HFFc6 (cell line): ENCODE results near the gene EDEM1. TPM values are rescaled to one million over a fixed set of nuclear protein-coding genes. Genes with fewer than 3 reads are reported as not detected.
"Not testable (repeated sequence)": the region's sequence is repeated elsewhere in the genome, so short reads cannot be mapped to it uniquely, and the experiment has no call there.

Experiments used
- DNase-seq: peaks from one replicate; pipeline ENCODE4 v3.0.0-alpha.2; 2018
- H3K27ac Mint-ChIP-seq: 2 replicates; pipeline ENCODE4 v1.8.0; 2020; ENCODE audit warnings: mild to moderate bottlenecking, mixed read lengths
- H3K27me3 Mint-ChIP-seq: 2 replicates; pipeline ENCODE4 v1.8.0; 2021; ENCODE audit warnings: mild to moderate bottlenecking, moderate library complexity, mixed read lengths; ENCODE audit not compliant: insufficient read depth
- H3K36me3 Mint-ChIP-seq: 2 replicates; pipeline ENCODE4 v1.8.0; 2021; ENCODE audit warnings: low read depth, mixed read lengths
- H3K4me1 Mint-ChIP-seq: 2 replicates; pipeline ENCODE4 v1.8.0; 2020; ENCODE audit warnings: low read depth, mixed read lengths
- H3K4me3 Mint-ChIP-seq: 2 replicates; pipeline ENCODE4 v1.8.0; 2020; ENCODE audit warnings: mild to moderate bottlenecking, moderate library complexity, mixed read lengths
- H3K9me3 Mint-ChIP-seq: 2 replicates; pipeline ENCODE4 v1.8.0; 2020; ENCODE audit warnings: mild to moderate bottlenecking, mixed read lengths
- total RNA-seq, 6 experiments: library from RNA; stranded (reverse); fragmentation: NEBNext Ultra II Directional; extraction: Animal tissue kit (Norgen Biotek cat#: 25700); gene quantifications; 2 replicates in 1 of 6; 3 replicates in 5 of 6; pipeline ENCODE4 v1.2.3, GENCODE V29; 2021
- TF ChIP-seq, protein P1 (sequence below): fragments of 200-600 bp; sonication (generic); IDR thresholded peaks from 2 replicates; pipeline ENCODE4 v1.5.0; 2021; ENCODE audit warnings: antibody characterized with exemption, mild to moderate bottlenecking

Gene EDEM1
- total RNA-seq, 6 experiments from 2014 or later = 47.6 to 56.4 (median 52.0) TPM

DNA sequence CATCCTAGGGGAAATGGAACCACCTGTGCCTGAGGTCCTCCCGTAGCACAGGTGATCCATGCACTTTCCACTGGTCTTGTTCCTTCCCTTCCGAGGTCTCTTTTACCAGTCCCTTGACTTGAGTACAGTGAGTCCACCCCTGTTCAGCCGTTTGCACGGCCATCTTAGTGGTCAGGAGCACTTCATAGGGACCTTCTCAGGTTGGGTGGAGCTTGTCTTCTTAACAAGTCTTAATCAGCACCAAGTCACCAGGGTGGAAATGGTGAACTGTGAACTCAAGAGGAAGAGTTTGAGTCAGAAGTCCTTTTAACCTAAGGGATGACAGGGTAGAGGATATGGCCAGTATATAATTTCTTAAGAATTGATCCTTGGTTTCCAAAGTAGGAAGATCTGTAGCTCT is 44.0 kb upstream of the EDEM1 start:
- TF ChIP-seq, protein P1, sequence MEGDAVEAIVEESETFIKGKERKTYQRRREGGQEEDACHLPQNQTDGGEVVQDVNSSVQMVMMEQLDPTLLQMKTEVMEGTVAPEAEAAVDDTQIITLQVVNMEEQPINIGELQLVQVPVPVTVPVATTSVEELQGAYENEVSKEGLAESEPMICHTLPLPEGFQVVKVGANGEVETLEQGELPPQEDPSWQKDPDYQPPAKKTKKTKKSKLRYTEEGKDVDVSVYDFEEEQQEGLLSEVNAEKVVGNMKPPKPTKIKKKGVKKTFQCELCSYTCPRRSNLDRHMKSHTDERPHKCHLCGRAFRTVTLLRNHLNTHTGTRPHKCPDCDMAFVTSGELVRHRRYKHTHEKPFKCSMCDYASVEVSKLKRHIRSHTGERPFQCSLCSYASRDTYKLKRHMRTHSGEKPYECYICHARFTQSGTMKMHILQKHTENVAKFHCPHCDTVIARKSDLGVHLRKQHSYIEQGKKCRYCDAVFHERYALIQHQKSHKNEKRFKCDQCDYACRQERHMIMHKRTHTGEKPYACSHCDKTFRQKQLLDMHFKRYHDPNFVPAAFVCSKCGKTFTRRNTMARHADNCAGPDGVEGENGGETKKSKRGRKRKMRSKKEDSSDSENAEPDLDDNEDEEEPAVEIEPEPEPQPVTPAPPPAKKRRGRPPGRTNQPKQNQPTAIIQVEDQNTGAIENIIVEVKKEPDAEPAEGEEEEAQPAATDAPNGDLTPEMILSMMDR = no peak
- Mint-ChIP-seq H3K4me1 (peaks cover 26% of the 10 kb centered on the region), H3K27me3 (no peaks in the 10 kb centered on the region; the same call in 1 of the 2 replicates), H3K27ac (no peak overlapping the region), H3K4me3 (no peak overlapping the region), H3K36me3 (peaks cover 19% of the 10 kb centered on the region), H3K9me3 (no peaks in the 10 kb centered on the region)
- DNase-seq = no peak

DNA sequence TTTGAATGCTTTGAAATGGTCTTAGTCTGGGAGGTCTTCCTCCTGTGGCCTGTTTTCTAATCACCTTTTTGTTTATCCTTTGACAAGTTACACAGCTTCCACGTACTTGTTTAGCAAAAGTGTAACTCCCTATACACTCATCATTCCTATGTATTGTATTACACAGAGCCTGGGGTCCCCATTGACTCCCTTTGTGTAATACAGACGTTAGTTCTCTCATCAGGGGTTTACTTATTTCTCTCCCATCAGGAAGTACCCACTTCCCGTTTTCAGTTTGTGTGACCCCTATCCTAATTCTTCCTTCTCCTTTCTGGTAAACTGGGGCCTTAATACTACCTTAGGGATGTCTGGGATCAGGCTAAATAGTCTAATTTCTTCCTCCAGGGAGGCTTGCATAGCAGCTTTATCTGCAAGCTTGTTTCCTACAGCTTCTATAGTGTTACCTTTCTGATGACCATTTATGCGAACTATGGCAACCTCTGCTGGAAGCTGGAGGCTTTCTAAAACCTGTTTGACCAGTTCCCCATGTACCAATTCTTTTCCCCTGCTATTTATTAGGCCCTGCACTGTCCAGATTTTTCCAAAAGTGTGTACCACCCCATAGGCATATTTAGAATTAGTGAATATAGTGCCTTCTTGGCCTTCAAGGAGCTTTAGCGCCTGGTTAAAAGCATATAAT is 43.1 kb upstream of the EDEM1 start:
- no peaks in the 10 kb centered on the region for H3K9me3 Mint-ChIP-seq
- peaks cover 19% of the 10 kb centered on the region for H3K36me3 Mint-ChIP-seq

DNA sequence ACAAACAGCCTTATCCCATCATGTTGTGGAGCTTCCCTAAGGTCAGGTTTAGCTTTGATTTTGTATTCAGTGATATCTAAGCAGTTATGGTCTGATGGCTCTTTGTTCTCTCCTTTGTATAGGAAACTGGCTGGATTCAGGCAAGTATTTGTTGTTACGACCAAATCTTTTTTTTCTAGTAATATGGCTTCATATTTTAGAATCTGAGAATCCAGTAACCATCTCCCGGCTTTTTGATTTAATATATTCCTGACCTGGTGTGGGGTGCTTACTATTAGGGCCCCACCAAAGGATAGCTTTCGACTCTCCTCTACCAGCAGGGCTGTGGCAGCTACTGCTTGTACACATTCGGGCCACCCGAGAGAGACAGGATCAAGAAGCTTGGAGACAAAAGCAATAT is 42.4 kb upstream of the EDEM1 start:
- Mint-ChIP-seq H3K36me3 (peaks cover 19% of the 10 kb centered on the region), H3K4me3 (no peak overlapping the region), H3K27ac (no peak overlapping the region), H3K4me1 (peaks cover 15% of the 10 kb centered on the region), H3K27me3 (no peaks in the 10 kb centered on the region; the same call in 1 of the 2 replicates), H3K9me3 (no peaks in the 10 kb centered on the region)
- TF ChIP-seq, protein P1 = no peak
- no peak for DNase-seq

More for the DNA sequence above, 43.1 kb upstream of the EDEM1 start:
- no peak overlapping the region for H3K27ac Mint-ChIP-seq
- TF ChIP-seq, protein P1 = no peak
- H3K4me3 Mint-ChIP-seq = no peak overlapping the region
- H3K4me1 Mint-ChIP-seq = peaks cover 16% of the 10 kb centered on the region
- no peak for DNase-seq
- H3K27me3 Mint-ChIP-seq = no peaks in the 10 kb centered on the region; the same call in 1 of the 2 replicates

DNA sequence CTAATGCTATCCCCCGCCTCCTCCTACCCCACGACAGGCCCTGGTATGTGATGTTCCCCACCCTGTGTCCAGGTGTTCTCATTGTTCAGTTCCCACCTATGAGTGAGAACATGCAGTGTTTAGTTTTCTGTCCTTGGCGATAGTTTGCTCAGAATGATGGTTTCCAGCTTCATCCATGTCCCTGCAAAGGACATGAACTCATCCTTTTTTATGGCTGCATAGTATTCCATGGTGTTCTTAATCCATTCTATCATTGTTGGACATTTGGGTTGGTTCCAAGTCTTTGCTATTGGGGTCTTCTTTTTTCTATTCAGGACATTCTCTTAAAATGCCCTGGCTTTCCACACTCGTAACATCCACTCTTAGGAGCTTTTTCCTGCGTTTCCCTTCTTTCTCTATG is 40.4 kb upstream of the EDEM1 start:
- not testable (repeated sequence) for DNase-seq, H3K9me3 Mint-ChIP-seq, H3K27me3 Mint-ChIP-seq, H3K4me3 Mint-ChIP-seq, H3K27ac Mint-ChIP-seq
- H3K36me3 Mint-ChIP-seq = peaks cover 14% of the 10 kb centered on the region
- peaks cover 16% of the 10 kb centered on the region for H3K4me1 Mint-ChIP-seq

DNA sequence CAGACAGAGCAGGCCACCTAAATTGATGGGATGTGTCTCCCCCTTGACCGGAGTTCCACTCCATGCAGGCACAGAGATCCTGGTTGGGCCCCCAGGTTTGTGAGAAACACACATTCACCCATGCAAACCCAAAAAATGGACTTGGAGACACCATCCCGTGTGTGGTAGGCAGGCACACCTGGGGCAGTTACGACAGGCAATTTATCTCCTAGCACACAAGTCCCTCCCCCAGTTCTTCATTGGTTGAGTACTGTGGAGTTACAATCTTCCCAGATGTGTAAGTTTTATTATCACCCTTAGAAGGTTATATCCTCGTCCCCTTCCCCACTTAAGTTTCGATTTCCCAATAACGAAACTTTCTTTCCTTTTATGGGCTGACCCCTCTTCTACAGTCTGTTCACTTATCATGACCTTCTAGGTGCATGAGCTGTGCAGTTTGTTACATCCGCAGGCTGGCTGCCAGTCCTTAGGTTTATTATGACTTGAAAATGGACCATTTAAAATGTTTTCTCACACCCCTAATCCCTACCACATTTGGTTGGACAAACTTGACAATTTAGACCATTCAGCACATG is 38.1 kb upstream of the EDEM1 start:
- no peak for DNase-seq
- TF ChIP-seq, protein P1 = no peak

DNA sequence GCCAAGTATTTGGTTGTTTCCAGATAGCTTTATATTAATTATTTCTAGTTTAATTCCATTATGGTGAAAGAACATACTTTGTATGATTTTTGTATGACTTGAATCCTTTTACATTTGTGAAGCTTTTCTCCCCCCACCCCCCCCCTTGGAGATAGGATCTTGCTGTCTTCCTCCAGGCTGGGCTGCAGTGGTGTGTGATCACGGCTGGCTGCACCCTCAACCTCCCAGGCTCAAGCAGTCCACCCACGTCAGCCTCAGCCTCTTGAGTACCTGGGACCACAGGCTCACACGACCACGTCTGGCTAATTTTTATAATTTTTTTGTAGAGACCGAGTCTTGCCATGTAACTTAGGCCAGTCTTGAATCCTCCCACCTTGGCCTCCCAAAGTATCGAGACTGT is 35.9 kb upstream of the EDEM1 start:
- no peak overlapping the region for H3K4me3 Mint-ChIP-seq
- no peaks in the 10 kb centered on the region; the same call in 1 of the 2 replicates for H3K27me3 Mint-ChIP-seq
- DNase-seq = no peak
- H3K4me1 Mint-ChIP-seq = peaks cover 22% of the 10 kb centered on the region
- no peaks in the 10 kb centered on the region for H3K9me3 Mint-ChIP-seq
- H3K36me3 Mint-ChIP-seq = peaks cover 12% of the 10 kb centered on the region
- TF ChIP-seq, protein P1 = no peak
- no peak overlapping the region for H3K27ac Mint-ChIP-seq

More for the DNA sequence above, 38.1 kb upstream of the EDEM1 start:
- H3K4me3 Mint-ChIP-seq = no peak overlapping the region
- no peak overlapping the region for H3K27ac Mint-ChIP-seq
- H3K27me3 Mint-ChIP-seq = no peaks in the 10 kb centered on the region; the same call in 1 of the 2 replicates
- H3K36me3 Mint-ChIP-seq = peaks cover 14% of the 10 kb centered on the region
- peaks cover 13% of the 10 kb centered on the region for H3K4me1 Mint-ChIP-seq
- no peaks in the 10 kb centered on the region for H3K9me3 Mint-ChIP-seq
